Natural killer cell (primary cell): Measurements from ENCODE around the gene LARP1. TPM values are rescaled to one million over a fixed set of nuclear protein-coding genes. Genes with fewer than 3 reads are reported as not detected.
"Not testable (repeated sequence)": the region's sequence is repeated elsewhere in the genome, so short reads cannot be mapped to it uniquely, and the experiment has no call there.

Experiments used
- ATAC-seq, 3 donors: fragments of 150-1000 bp in 2 of 3; fragments of 200-7000 bp in 1 of 3; cut with Tn5 transposase; 1 replicate in 1 of 3; 2 replicates in 2 of 3; pipeline ENCODE4 v1.10.0; 2021; ENCODE audit warnings: mild to moderate bottlenecking in 2 of 3, moderate library complexity in 2 of 3
- DNase-seq, 2 donors: peaks; one replicate each; pipeline versions ENCODE4 v3.0.0 to v3.0.0-alpha.2; 2013 to 2021; ENCODE audit warnings: mixed read lengths in 1 of 2
- H3K27ac ChIP-seq: one replicate; pipeline ENCODE4 v1.5.1; 2013; ENCODE audit warnings: mild to moderate bottlenecking, low read length
- H3K27me3 ChIP-seq: one replicate; pipeline ENCODE4 v1.6.1; 2013; ENCODE audit warnings: low read length; ENCODE audit not compliant: control insufficient read depth, insufficient read depth
- H3K36me3 ChIP-seq: one replicate; pipeline ENCODE4 v1.6.1; 2013; ENCODE audit warnings: low read length; ENCODE audit not compliant: control insufficient read depth, insufficient read depth
- H3K4me1 ChIP-seq: one replicate; pipeline ENCODE4 v1.6.1; 2013; ENCODE audit warnings: low read length; ENCODE audit not compliant: control insufficient read depth, insufficient read depth
- H3K4me3 ChIP-seq: one replicate; pipeline ENCODE4 v1.5.1; 2013; ENCODE audit warnings: low read length
- H3K9me3 ChIP-seq: one replicate; pipeline ENCODE4 v1.6.1; 2013; ENCODE audit warnings: low read length; ENCODE audit not compliant: control insufficient read depth, insufficient read depth
- H3K27ac Mint-ChIP-seq, 2 donors: one replicate each; pipeline ENCODE4 v1.8.0; 2022; ENCODE audit warnings: mild to moderate bottlenecking in 2 of 2, mixed read lengths in 2 of 2, moderate library complexity in 1 of 2
- H3K27me3 Mint-ChIP-seq, 2 donors: one replicate each; pipeline ENCODE4 v1.8.0; 2022; ENCODE audit warnings: low read depth in 2 of 2, mixed read lengths in 2 of 2
- H3K36me3 Mint-ChIP-seq: one replicate; pipeline ENCODE4 v1.8.0; 2022; ENCODE audit warnings: mixed read lengths
- H3K4me1 Mint-ChIP-seq, 2 donors: one replicate each; pipeline ENCODE4 v1.8.0; 2022; ENCODE audit warnings: mixed read lengths in 2 of 2
- H3K4me3 Mint-ChIP-seq: one replicate; pipeline ENCODE4 v1.8.0; 2022; ENCODE audit warnings: mild to moderate bottlenecking, moderate library complexity, mixed read lengths
- H3K9me3 Mint-ChIP-seq, 2 donors: one replicate each; pipeline ENCODE4 v1.8.0; 2022; ENCODE audit warnings: mixed read lengths in 2 of 2
- WGBS: methylation state at CpG from one replicate; pipeline ENCODE4 v1.1.7; 2013; ENCODE audit warnings: missing lambda C conversion rate; ENCODE audit not compliant: insufficient coverage; 5-methylcytosine and 5-hydroxymethylcytosine counted together
- intact Hi-C: fragments of 100-400 bp; cut with micrococcal nuclease; formaldehyde crosslinking; loops from one replicate; pipeline ENCODE4 v1.14.2; 2022
- total RNA-seq, 4 donors: library from RNA; stranded (reverse); fragments of 120-200 nt in 1 of 4; gene quantifications; one replicate each; pipeline versions ENCODE4 v1.2.3 to v1.2.4, GENCODE V29; 2013 to 2022
- TF ChIP-seq, protein P1 (sequence below): fragments of 200-600 bp; IDR thresholded peaks from one replicate; pipeline ENCODE4 v1.8.0; 2022; ENCODE audit warnings: antibody characterized with exemption

Gene LARP1
- total RNA-seq, 3 donors from 2014 or later (not counting 1 experiment from before 2014, with no cell fraction given): 103 to 117 (median 112) TPM

DNA sequence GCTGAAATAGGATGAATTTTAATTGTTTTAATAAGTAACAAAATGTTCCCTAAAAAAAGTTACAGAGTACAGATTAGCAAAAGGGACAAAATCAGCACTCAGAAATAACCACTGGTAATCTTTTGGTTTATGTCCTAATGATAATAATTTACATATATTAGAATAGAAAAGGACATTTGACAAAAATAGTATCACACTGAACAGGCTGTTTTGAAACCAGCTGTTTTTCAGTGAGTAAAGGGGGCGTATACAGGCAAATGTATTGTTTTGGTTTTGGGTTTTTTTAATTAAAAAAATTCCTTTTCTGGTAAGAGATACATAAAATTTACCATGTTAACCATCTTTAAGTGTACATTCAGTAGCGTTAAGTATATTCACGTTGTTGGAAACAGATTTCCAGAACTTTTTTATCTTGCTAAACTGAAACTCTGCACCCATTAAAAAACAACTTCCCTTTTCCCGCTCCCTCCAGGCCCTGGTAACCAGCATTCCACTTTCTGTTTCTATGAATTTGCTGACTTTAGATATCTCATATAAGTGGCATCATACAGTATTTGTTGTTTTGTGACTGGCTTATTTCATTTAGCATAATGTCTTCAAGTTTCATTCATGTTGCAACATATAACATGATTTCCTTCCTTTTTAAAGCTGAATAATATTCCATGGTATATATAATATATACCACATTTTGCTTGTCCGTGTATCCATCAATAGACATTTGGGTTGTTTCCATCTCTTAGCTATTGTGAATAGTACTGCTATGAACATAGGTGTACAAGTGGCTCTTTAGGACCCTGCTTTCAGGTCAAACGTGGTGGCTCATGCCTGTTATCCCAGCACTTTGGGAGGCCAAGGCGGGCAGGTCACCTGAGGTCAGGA lies 20.6 kb upstream of the LARP1 start:
- WGBS: 80% methylated on average over 5 of the region's 7 CpGs
- ATAC-seq: no peak

DNA sequence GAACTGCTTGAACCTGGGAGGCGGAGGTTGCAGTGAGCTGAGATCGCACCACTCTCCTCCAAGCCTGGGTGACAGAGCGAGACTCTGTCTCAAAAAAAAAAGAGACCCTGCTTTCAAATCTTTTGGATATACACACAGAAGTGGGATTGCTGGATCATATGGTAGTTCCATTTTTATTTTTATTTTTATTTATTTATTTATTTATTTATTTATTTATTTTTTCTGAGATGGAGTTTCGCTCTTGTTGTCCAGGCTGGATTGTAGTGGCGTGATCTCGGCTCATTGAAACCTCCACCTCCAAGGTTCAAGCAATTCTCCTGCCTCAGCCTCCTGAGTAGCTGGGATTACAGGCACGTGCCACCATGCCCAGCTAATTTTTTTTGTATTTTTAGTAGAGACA lies 19.8 kb upstream of the LARP1 start:
- H3K27me3 ChIP-seq, DNase-seq, H3K4me1 ChIP-seq, intact Hi-C loops, H3K9me3 ChIP-seq, H3K4me3 Mint-ChIP-seq, ATAC-seq, H3K36me3 Mint-ChIP-seq, H3K4me1 Mint-ChIP-seq, H3K27ac Mint-ChIP-seq, H3K4me3 ChIP-seq, H3K36me3 ChIP-seq, H3K9me3 Mint-ChIP-seq, H3K27ac ChIP-seq: not testable (repeated sequence)
- WGBS: 98% methylated on average over 3 of the region's 7 CpGs
- peaks cover 0 to 11% of the 10 kb centered on the region in 2 donors for H3K27me3 Mint-ChIP-seq

More for the DNA sequence above, 20.6 kb upstream of the LARP1 start:
- Mint-ChIP-seq H3K4me1 (no peaks in the 10 kb centered on the region), H3K4me3 (no peak overlapping the region), H3K36me3 (no peaks in the 10 kb centered on the region), H3K27me3 (peaks cover 0 to 11% of the 10 kb centered on the region in 2 donors), H3K9me3 (no peaks in the 10 kb centered on the region), H3K27ac (no peak overlapping the region)
- no peak overlapping the region for H3K4me3 ChIP-seq
- intact Hi-C loops: no loop called here
- no peaks in the 10 kb centered on the region for H3K9me3 ChIP-seq
- TF ChIP-seq, protein P1, sequence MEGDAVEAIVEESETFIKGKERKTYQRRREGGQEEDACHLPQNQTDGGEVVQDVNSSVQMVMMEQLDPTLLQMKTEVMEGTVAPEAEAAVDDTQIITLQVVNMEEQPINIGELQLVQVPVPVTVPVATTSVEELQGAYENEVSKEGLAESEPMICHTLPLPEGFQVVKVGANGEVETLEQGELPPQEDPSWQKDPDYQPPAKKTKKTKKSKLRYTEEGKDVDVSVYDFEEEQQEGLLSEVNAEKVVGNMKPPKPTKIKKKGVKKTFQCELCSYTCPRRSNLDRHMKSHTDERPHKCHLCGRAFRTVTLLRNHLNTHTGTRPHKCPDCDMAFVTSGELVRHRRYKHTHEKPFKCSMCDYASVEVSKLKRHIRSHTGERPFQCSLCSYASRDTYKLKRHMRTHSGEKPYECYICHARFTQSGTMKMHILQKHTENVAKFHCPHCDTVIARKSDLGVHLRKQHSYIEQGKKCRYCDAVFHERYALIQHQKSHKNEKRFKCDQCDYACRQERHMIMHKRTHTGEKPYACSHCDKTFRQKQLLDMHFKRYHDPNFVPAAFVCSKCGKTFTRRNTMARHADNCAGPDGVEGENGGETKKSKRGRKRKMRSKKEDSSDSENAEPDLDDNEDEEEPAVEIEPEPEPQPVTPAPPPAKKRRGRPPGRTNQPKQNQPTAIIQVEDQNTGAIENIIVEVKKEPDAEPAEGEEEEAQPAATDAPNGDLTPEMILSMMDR: no peak
- no peaks in the 10 kb centered on the region for H3K36me3 ChIP-seq
- no peaks in the 10 kb centered on the region for H3K27me3 ChIP-seq
- DNase-seq: no peak
- H3K27ac ChIP-seq: no peak overlapping the region
- H3K4me1 ChIP-seq: no peaks in the 10 kb centered on the region

DNA sequence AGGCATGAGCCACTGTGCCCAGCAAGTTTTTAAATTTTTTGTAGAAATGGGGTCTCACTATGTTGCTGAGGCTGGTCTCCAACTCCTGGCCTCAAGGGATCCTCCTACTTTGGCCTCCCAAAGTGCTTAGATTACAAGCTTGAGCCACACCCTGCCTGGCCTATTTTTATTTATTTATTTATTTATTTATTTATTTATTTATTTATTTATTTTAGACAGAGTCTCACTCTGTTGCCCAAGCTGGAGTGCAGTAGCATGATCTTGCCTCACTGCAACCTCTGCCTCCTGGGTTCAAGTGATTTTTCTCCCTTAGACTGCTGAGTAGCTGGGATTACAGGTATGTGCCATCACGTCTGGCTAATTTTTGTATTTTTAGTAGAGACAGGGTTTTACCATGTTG lies 18.8 kb upstream of the LARP1 start:
- ATAC-seq, H3K27me3 ChIP-seq, H3K36me3 ChIP-seq, intact Hi-C loops, H3K9me3 ChIP-seq, H3K4me3 Mint-ChIP-seq, H3K4me1 Mint-ChIP-seq, H3K4me3 ChIP-seq, H3K27ac Mint-ChIP-seq, H3K4me1 ChIP-seq, H3K36me3 Mint-ChIP-seq, H3K9me3 Mint-ChIP-seq, H3K27me3 Mint-ChIP-seq, DNase-seq, H3K27ac ChIP-seq: not testable (repeated sequence)
- 86% methylated on average over 1 of the region's 1 CpG for WGBS

DNA sequence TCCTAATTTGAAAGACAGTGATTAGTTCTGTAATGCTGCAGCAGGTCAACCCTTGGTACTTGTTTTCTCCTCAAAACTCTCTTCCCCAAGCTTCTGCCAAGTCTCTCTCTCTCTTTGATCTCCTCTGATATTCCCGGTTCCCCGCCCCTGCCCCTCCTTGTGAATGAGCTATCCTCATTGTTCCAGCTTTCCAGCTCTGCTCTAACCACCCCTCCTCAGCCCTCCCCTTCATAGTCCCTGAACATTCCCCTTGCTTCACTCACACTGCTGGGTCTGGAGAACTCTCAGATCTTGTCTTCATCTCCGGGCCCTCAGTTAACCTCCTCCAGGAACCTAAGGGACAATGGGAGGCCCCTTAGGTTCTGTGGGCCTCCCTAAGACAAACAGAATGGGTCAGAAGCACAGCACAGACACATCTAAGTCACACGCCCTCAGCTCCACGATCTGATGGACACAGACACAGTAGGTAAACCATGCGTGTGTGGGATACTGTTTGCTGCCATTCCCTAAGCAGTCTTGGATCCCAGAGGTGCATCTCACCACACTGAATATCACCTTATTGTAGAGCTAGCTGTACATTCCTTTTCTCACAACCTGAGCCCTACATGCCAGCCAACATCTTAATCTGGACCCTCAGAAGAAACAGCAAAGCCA lies 17.4 kb upstream of the LARP1 start:
- Mint-ChIP-seq H3K27ac (no peak overlapping the region), H3K27me3 (peaks cover 0 to 4% of the 10 kb centered on the region in 2 donors), H3K4me1 (no peaks in the 10 kb centered on the region), H3K36me3 (no peaks in the 10 kb centered on the region), H3K9me3 (no peaks in the 10 kb centered on the region), H3K4me3 (no peak overlapping the region)
- 90% methylated on average over 6 of the region's 6 CpGs for WGBS
- no peaks in the 10 kb centered on the region for H3K4me1 ChIP-seq
- H3K27ac ChIP-seq: no peak overlapping the region
- H3K27me3 ChIP-seq: no peaks in the 10 kb centered on the region
- DNase-seq (no peak), ATAC-seq (no peak)
- TF ChIP-seq, protein P1: no peak
- no peaks in the 10 kb centered on the region for H3K36me3 ChIP-seq
- intact Hi-C loops: no loop called here
- no peak overlapping the region for H3K4me3 ChIP-seq
- no peaks in the 10 kb centered on the region for H3K9me3 ChIP-seq
